Kidney (tissue), 14 donors: ENCODE data around the gene FBXL7. TPM values are rescaled to one million over a fixed set of nuclear protein-coding genes. Genes with fewer than 3 reads are reported as not detected.

ENCODE experiments used
- DNase-seq, 5 donors: peaks; one replicate each; pipeline ENCODE4 v3.0.0-alpha.2; 2013 to 2020
- FAIRE-seq: peaks from 2 replicates; lab custom pipeline; 2012; peaks lifted over from hg19 to GRCh38; lab: Jason Lieb, UNC
- H3K27ac ChIP-seq, 2 donors: one replicate each; pipeline ENCODE4 v1.7.0; 2013; ENCODE audit warnings: low read depth in 2 of 2, low read length in 2 of 2, inconsistent platforms in 1 of 2
- H3K27me3 ChIP-seq: one replicate; pipeline ENCODE4 v1.7.1; 2013; ENCODE audit warnings: low read length, inconsistent platforms; ENCODE audit not compliant: control insufficient read depth, insufficient read depth
- H3K36me3 ChIP-seq, 3 donors: one replicate each; pipeline versions ENCODE4 v1.7.0 to v1.7.1; 2013; ENCODE audit warnings: low read length in 3 of 3, control low read depth in 1 of 3, inconsistent platforms in 1 of 3; ENCODE audit not compliant: insufficient read depth in 3 of 3, control insufficient read depth in 2 of 3
- H3K4me1 ChIP-seq, 3 donors: one replicate each; pipeline versions ENCODE4 v1.7.0 to v1.7.1; 2013; ENCODE audit warnings: low read length in 3 of 3, inconsistent platforms in 1 of 3, low read depth in 1 of 3; ENCODE audit not compliant: control insufficient read depth in 2 of 3, insufficient read depth in 2 of 3
- H3K4me3 ChIP-seq, 3 donors: one replicate each; pipeline versions ENCODE4 v1.7.0 to v1.8.1; 2013; ENCODE audit warnings: low read length in 3 of 3, control low read depth in 1 of 3, inconsistent platforms in 1 of 3
- H3K9ac ChIP-seq, 3 donors: one replicate each; pipeline versions ENCODE4 v1.7.0 to v1.7.1; 2013; ENCODE audit warnings: low read length in 3 of 3, control low read depth in 1 of 3, inconsistent platforms in 1 of 3
- H3K9me3 ChIP-seq, 3 donors: one replicate each; pipeline versions ENCODE4 v1.7.0 to v1.7.1; 2013; ENCODE audit warnings: low read length in 3 of 3, control low read depth in 1 of 3, inconsistent platforms in 1 of 3; ENCODE audit not compliant: control insufficient read depth in 2 of 3, insufficient read depth in 1 of 3
- CTCF ChIP-seq: IDR thresholded peaks from 3 replicates; pipeline ENCODE4 v1.5.1; 2012; ENCODE audit warnings: mild to moderate bottlenecking, moderate library complexity, borderline replicate concordance; ENCODE audit not compliant: insufficient read depth; ENCODE audit errors: extremely low read depth
- intact Hi-C: fragments of 100-400 bp; cut with DNase I; formaldehyde crosslinking; loops from one replicate; pipeline ENCODE4 v1.11.1; 2022
- polyA plus RNA-seq: library from polyadenylated mRNA; stranded (reverse); fragments of 350-450 nt; fragmentation: Illumina TruSeq; extraction: RNeasy Lipid Tissue Mini Kit (QIAGEN cat#74804); gene quantifications from one replicate; pipeline ENCODE4 v1.2.3, GENCODE V29; 2014; ENCODE audit warnings: low read depth, low replicate concordance; ENCODE audit not compliant: insufficient read depth
- total RNA-seq: library from RNA; stranded (reverse); fragmentation: NEBNext Ultra II Directional; extraction: Animal tissue kit (Norgen Biotek cat#: 25700); gene quantifications from one replicate; pipeline ENCODE4 v1.2.1, GENCODE V29; 2021
- donor health status: control.
- donor health status: control.
- donor health status: control.
- donor health status: control.
- donor health status: control.
- donor health status: DM: yes; HTN: yes; CAD: no.
- donor health status: Normal renal cell carcinoma (clear cell type).

FBXL7 gene
- total and polyA plus RNA-seq, 2 donors from 2014 or later = 3.9 to 6.1 TPM

GRCh38 chr5:15803280-15803679, 303.3 kb downstream of the FBXL7 start:
- DNase-seq (no peak), FAIRE-seq (no peak)
- H3K36me3 ChIP-seq = no peaks in the 10 kb centered on the region
- H3K27ac ChIP-seq = no peak overlapping the region
- no peaks in the 10 kb centered on the region for H3K27me3 ChIP-seq
- no peaks in the 10 kb centered on the region for H3K4me1 ChIP-seq
- H3K9me3 ChIP-seq = peaks cover 0 to 7% (median 0%) of the 10 kb centered on the region in 3 donors
- H3K4me3 ChIP-seq = no peak overlapping the region
- H3K9ac ChIP-seq = no peak overlapping the region
- no peak for TF ChIP-seq CTCF
- intact Hi-C loops = no loop called here

- DNase-seq (peak in 3 of 5 donors; percentile 20 to 41 (median 23)), FAIRE-seq (no peak)
- H3K4me1 ChIP-seq = no peaks in the 10 kb centered on the region
- peaks cover 0 to 7% (median 0%) of the 10 kb centered on the region in 3 donors for H3K9me3 ChIP-seq
- no peak overlapping the region for H3K27ac ChIP-seq
- H3K4me3 ChIP-seq = no peak overlapping the region
- H3K27me3 ChIP-seq = no peaks in the 10 kb centered on the region
- H3K9ac ChIP-seq = no peak overlapping the region
- intact Hi-C loops = no loop called here
- no peaks in the 10 kb centered on the region for H3K36me3 ChIP-seq
- TF ChIP-seq CTCF = no peak
Measured at GRCh38 chr5:15806613-15807012, 306.6 kb downstream of the FBXL7 start.

- H3K9ac ChIP-seq = no peak overlapping the region
- H3K9me3 ChIP-seq = peaks cover 0 to 7% (median 0%) of the 10 kb centered on the region in 3 donors
- H3K36me3 ChIP-seq = no peaks in the 10 kb centered on the region
- intact Hi-C loops = no loop called here
- no peaks in the 10 kb centered on the region for H3K4me1 ChIP-seq
- no peak for FAIRE-seq
- no peaks in the 10 kb centered on the region for H3K27me3 ChIP-seq
- DNase-seq = no peak
- H3K27ac ChIP-seq = no peak overlapping the region
- no peak overlapping the region for H3K4me3 ChIP-seq
- no peak for TF ChIP-seq CTCF
Measured at GRCh38 chr5:15807248-15807647, 307.3 kb downstream of the FBXL7 start.

- no peaks in the 10 kb centered on the region for H3K27me3 ChIP-seq
- H3K9me3 ChIP-seq = peaks cover 0 to 7% (median 0%) of the 10 kb centered on the region in 3 donors
- intact Hi-C loops = no loop called here
- no peak for FAIRE-seq
- H3K36me3 ChIP-seq = no peaks in the 10 kb centered on the region
- H3K4me1 ChIP-seq = no peaks in the 10 kb centered on the region
- TF ChIP-seq CTCF = no peak
- no peak for DNase-seq
- H3K27ac ChIP-seq = no peak overlapping the region
- no peak overlapping the region for H3K9ac ChIP-seq
- H3K4me3 ChIP-seq = no peak overlapping the region
Measured at GRCh38 chr5:15807871-15808270, 307.9 kb downstream of the FBXL7 start.
